HepG2 (cell line): ENCODE data around the gene CPM. TPM values are rescaled to one million over a fixed set of nuclear protein-coding genes. Genes with fewer than 3 reads are reported as not detected.

ENCODE experiments used
- ATAC-seq: fragments of 200-7000 bp; cut with Tn5 transposase; 3 replicates; pipeline ENCODE4 v1.9.1; 2020; ENCODE audit warnings: mild to moderate bottlenecking, moderate library complexity
- BruUV-seq: library from RNA; stranded (reverse); fragments of 400-500 nt; replicated peaks from 2 replicates; lab custom pipeline; 2021; lab: Mats Ljungman, UMichigan
- CTCF ChIA-PET: fragments of 300-600 bp; formaldehyde crosslinking; extraction: SDS; loops from one replicate; lab custom pipeline; 2021; ENCODE audit warnings: low total read pairs, inconsistent platforms, low intra/inter-chr PET ratio; lab: Yijun Ruan, JAX
- POLR2A ChIA-PET: fragments of 350-600 bp; sonication (Branson Sonifier 250); formaldehyde crosslinking; loops from one replicate; lab custom pipeline; 2020; ENCODE audit warnings: antibody characterized with exemption, inconsistent platforms; lab: Yijun Ruan, JAX
- DNase-seq: peaks from one replicate; pipeline ENCODE4 v3.0.0-alpha.2; 2015; ENCODE audit warnings: low spot score
- FAIRE-seq: peaks from 3 replicates; lab custom pipeline; 2011; peaks lifted over from hg19 to GRCh38; lab: Jason Lieb, UNC
- H2AFZ ChIP-seq: one replicate; pipeline ENCODE4 v1.6.1; 2011; ENCODE audit warnings: low read length, inconsistent platforms
- H3K27ac ChIP-seq: fragments of 300-600 bp; 3 replicates; pipeline ENCODE4 v1.8.0; 2011; ENCODE audit warnings: mixed run types, mild to moderate bottlenecking, mixed read lengths, low read length, inconsistent platforms; ENCODE audit not compliant: insufficient read depth; ENCODE audit errors: extremely low read length
- H3K27me3 ChIP-seq, 2 experiments: fragments of 200-600 bp in 1 of 2; 2 replicates in 1 of 2; 3 replicates in 1 of 2; pipeline versions ENCODE4 v1.6.0 to v1.8.0; 2011; ENCODE audit warnings: low read length in 2 of 2, mild to moderate bottlenecking in 2 of 2, moderate library complexity in 2 of 2, inconsistent platforms in 1 of 2; ENCODE audit not compliant: insufficient read depth in 2 of 2, control insufficient read depth in 1 of 2
- H3K36me3 ChIP-seq, 2 experiments: fragments of 200-600 bp in 1 of 2; replicated peaks in 1 of 2; 2 replicates in 1 of 2; 3 replicates in 1 of 2; pipeline versions ENCODE4 v1.5.1 to v1.8.0; 2011; ENCODE audit warnings: low read length in 2 of 2, inconsistent platforms in 1 of 2; ENCODE audit not compliant: insufficient read depth in 2 of 2, control insufficient read depth in 1 of 2
- H3K4me1 ChIP-seq: 2 replicates; pipeline ENCODE4 v1.5.1; 2012; ENCODE audit warnings: low read length, inconsistent platforms; ENCODE audit not compliant: insufficient read depth
- H3K4me2 ChIP-seq: 2 replicates; pipeline ENCODE4 v1.6.0; 2011; ENCODE audit warnings: low read depth, low read length, inconsistent platforms
- H3K4me3 ChIP-seq, 3 experiments: fragments of 200-600 bp in 1 of 3; sonication (generic), shearing (Covaris generic) in 1 of 3; replicated peaks in 1 of 3; 2 replicates each; pipeline ENCODE4 v1.5.1; 2011 to 2016; ENCODE audit warnings: low read length in 3 of 3, inconsistent platforms in 2 of 3, low read depth in 2 of 3, mild to moderate bottlenecking in 2 of 3, control low read depth in 1 of 3, mixed read lengths in 1 of 3; ENCODE audit not compliant: insufficient read depth in 1 of 3
- H3K79me2 ChIP-seq: one replicate; pipeline ENCODE4 v1.6.1; 2011; ENCODE audit warnings: low read length, inconsistent platforms; ENCODE audit not compliant: insufficient read depth
- H3K9ac ChIP-seq: 2 replicates; pipeline ENCODE4 v1.6.0; 2011; ENCODE audit warnings: mild to moderate bottlenecking, low read depth, low read length, inconsistent platforms; ENCODE audit not compliant: insufficient read depth
- H3K9me3 ChIP-seq: 2 replicates; pipeline ENCODE4 v1.5.1; 2012; ENCODE audit warnings: mild to moderate bottlenecking, low read length
- H4K20me1 ChIP-seq: 2 replicates; pipeline ENCODE4 v1.6.0; 2011; ENCODE audit warnings: inconsistent platforms, mild to moderate bottlenecking, low read length, moderate library complexity; ENCODE audit not compliant: insufficient read depth
- CTCF ChIP-seq: sonication (generic); formaldehyde crosslinking; IDR thresholded peaks from 2 replicates; pipeline ENCODE4 v1.5.0; 2020; ENCODE audit warnings: mild to moderate bottlenecking, missing genetic modification reagents, moderate library complexity
- ELF1 ChIP-seq: sonication (generic); formaldehyde crosslinking; IDR thresholded peaks from 2 replicates; pipeline ENCODE4 v1.4.0; 2020; ENCODE audit warnings: missing genetic modification reagents
- FOSL2 ChIP-seq: sonication (generic); formaldehyde crosslinking; IDR thresholded peaks from 2 replicates; pipeline ENCODE4 v1.4.0; 2020; ENCODE audit warnings: missing genetic modification reagents
- GATA4 ChIP-seq: sonication (generic); IDR thresholded peaks from 2 replicates; pipeline ENCODE4 v1.6.1; 2016; ENCODE audit warnings: antibody characterized with exemption, low read depth, borderline replicate concordance
- NFYC ChIP-seq: IDR thresholded peaks from 2 replicates; pipeline ENCODE4 v1.6.1; 2016; ENCODE audit warnings: missing genetic modification reagents, missing compliant biosample characterization
- REPIN1 ChIP-seq: sonication (generic); formaldehyde crosslinking; IDR thresholded peaks from 2 replicates; pipeline ENCODE4 v1.8.0; 2022; ENCODE audit warnings: missing genetic modification reagents, low read depth, mild to moderate bottlenecking, borderline replicate concordance
- RNF219 ChIP-seq: sonication (generic); formaldehyde crosslinking; IDR thresholded peaks from 2 replicates; pipeline ENCODE4 v1.5.0; 2020; ENCODE audit warnings: mild to moderate bottlenecking, missing genetic modification reagents
- SRSF9 ChIP-seq: fragments of 200-400 bp; formaldehyde crosslinking; IDR thresholded peaks from 2 replicates; pipeline ENCODE4 v1.6.1; 2018; ENCODE audit warnings: borderline replicate concordance, mild to moderate bottlenecking, low read depth, low read length; ENCODE audit not compliant: insufficient read depth, poor library complexity, severe bottlenecking
- ZC3H4 ChIP-seq: sonication (generic); formaldehyde crosslinking; IDR thresholded peaks from 2 replicates; pipeline ENCODE4 v1.4.0; 2020; ENCODE audit warnings: missing genetic modification reagents, borderline replicate concordance
- ZHX1 ChIP-seq: sonication (generic); formaldehyde crosslinking; IDR thresholded peaks from 2 replicates; pipeline ENCODE4 v1.8.1; 2022; ENCODE audit warnings: low read depth, mild to moderate bottlenecking, missing genetic modification reagents
- ZNF234 ChIP-seq: sonication (generic); formaldehyde crosslinking; conservative IDR thresholded peaks from 2 replicates; pipeline ENCODE4 v1.5.1; 2020; ENCODE audit warnings: mild to moderate bottlenecking, missing genetic modification reagents
- ZNF597 ChIP-seq: sonication (generic); formaldehyde crosslinking; IDR thresholded peaks from 2 replicates; pipeline ENCODE4 v1.5.0; 2020; ENCODE audit warnings: missing genetic modification reagents
- ZNF704 ChIP-seq: sonication (generic); formaldehyde crosslinking; IDR thresholded peaks from 2 replicates; pipeline ENCODE4 v1.8.1; 2023; ENCODE audit warnings: mild to moderate bottlenecking, inconsistent platforms, moderate library complexity, missing genetic modification reagents, borderline replicate concordance
- ZNF788 ChIP-seq: sonication (generic); formaldehyde crosslinking; IDR thresholded peaks from 2 replicates; pipeline ENCODE4 v1.5.0; 2020; ENCODE audit warnings: mild to moderate bottlenecking, missing genetic modification reagents, borderline replicate concordance
- ZNF839 ChIP-seq: sonication (generic); formaldehyde crosslinking; IDR thresholded peaks from 2 replicates; pipeline ENCODE4 v1.4.0; 2020; ENCODE audit warnings: missing genetic modification reagents, mild to moderate bottlenecking, borderline replicate concordance
- ZSCAN29 ChIP-seq: sonication (generic); formaldehyde crosslinking; conservative IDR thresholded peaks from 2 replicates; pipeline ENCODE4 v1.4.0; 2020; ENCODE audit warnings: mild to moderate bottlenecking, missing genetic modification reagents
- WGBS: methylation state at CpG from one replicate; pipeline ENCODE4 v1.1.6; 2017; ENCODE audit warnings: low lambda C conversion rate; 5-methylcytosine and 5-hydroxymethylcytosine counted together
- in situ Hi-C: cut with HindIII; loops from 2 replicates; pipeline ENCODE4 v1.10.0; 2017; ENCODE audit warnings: low pct_unique_long_range_greater_than_20kb; ENCODE audit not compliant: extremely low pct_ligation_motif_present
- intact Hi-C: fragments of 100-400 bp; cut with micrococcal nuclease; formaldehyde crosslinking; loops from one replicate; pipeline ENCODE4 v1.10.0; 2022; ENCODE audit not compliant: unreplicated experiment
- polyA plus RNA-seq, 8 experiments: library from polyadenylated mRNA; depleted of rRNA in 3 of 8; stranded (reverse) in 7 of 8; unstranded in 1 of 8; fragments of >200 nt; fragmentation: Illumina TruSeq in 4 of 8; extraction: Trizol in 4 of 8; gene quantifications; 2 replicates each; pipeline versions ENCODE4 v1.2.1 to v1.2.3, GENCODE V29; 2011 to 2016; ENCODE audit warnings: low read depth in 4 of 8, missing spikeins in 1 of 8, mixed read lengths in 1 of 8; ENCODE audit not compliant: insufficient read depth in 1 of 8
- total RNA-seq, 5 experiments: library from RNA; depleted of rRNA; stranded (reverse); fragments of >200 nt; fragmentation: Illumina TruSeq; extraction: Trizol; gene quantifications; 2 replicates each; pipeline ENCODE4 v1.2.3, GENCODE V29; 2016; ENCODE audit warnings: low read depth in 1 of 5

Gene CPM
- total and polyA plus RNA-seq, 2 of the 13 experiments (the other 11 are each of a cell fraction or from before 2014, with no cell fraction given) = not detected

GRCh38 chr12:68832504-68832867 is 100.5 kb downstream of the CPM start:
- H3K9me3 ChIP-seq = no peaks in the 10 kb centered on the region
- peaks cover 19% of the 10 kb centered on the region for H3K79me2 ChIP-seq
- DNase-seq = no peak
- no peak for ATAC-seq
- H3K36me3 ChIP-seq = peaks cover 18 to 68% of the 10 kb centered on the region in 2 experiments
- no peak overlapping the region for H3K4me3 ChIP-seq
- no peak overlapping the region for H2AFZ ChIP-seq
- FAIRE-seq = no peak
- no peak overlapping the region for H3K4me2 ChIP-seq
- ChIA-PET POLR2A (interaction anchor here (1.2 to 3.0 kb wide), 2 partner anchors 9 to 24 kb away, joined by 3 to 14 read pairs; partner anchors contain the start of gene MDM2), CTCF (no interaction called here)
- H3K4me1 ChIP-seq = peaks cover 9% of the 10 kb centered on the region; the same call in 1 of the 2 replicates
- no peak overlapping the region for H3K9ac ChIP-seq
- WGBS = 97% methylated on average over 4 of the region's 4 CpGs
- H3K27ac ChIP-seq = no peak overlapping the region
- intact Hi-C loops (no loop called here), in situ Hi-C loops (no loop called here)
- no peaks in the 10 kb centered on the region for H3K27me3 ChIP-seq
- no TSS peak for BruUV-seq
- peaks cover 44% of the 10 kb centered on the region for H4K20me1 ChIP-seq
- TF ChIP-seq ZNF704 (CRISPR knock-in tag) = no peak
- TF ChIP-seq CTCF (CRISPR knock-in tag) = no peak
- TF ChIP-seq ZNF788 = no peak
- TF ChIP-seq RNF219 = no peak
- TF ChIP-seq ZHX1 (CRISPR knock-in tag) = no peak
- TF ChIP-seq GATA4 = no peak
- no peak for TF ChIP-seq NFYC (CRISPR knock-in tag)
- no peak for TF ChIP-seq ZC3H4 (CRISPR knock-in tag)
- no peak for TF ChIP-seq ELF1 (CRISPR knock-in tag)
- no peak for TF ChIP-seq SRSF9
- TF ChIP-seq ZSCAN29 (CRISPR knock-in tag) = no peak
- TF ChIP-seq REPIN1 = no peak
- TF ChIP-seq ZNF597 = no peak
- no peak for TF ChIP-seq FOSL2 (CRISPR knock-in tag)
- TF ChIP-seq ZNF839 (CRISPR knock-in tag) = no peak
- no peak for TF ChIP-seq ZNF234 (CRISPR knock-in tag)
